Muscle layer of colon (tissue), 2 donors: ENCODE measurements around the gene HGS.
"Not testable (repeated sequence)": the region's sequence is repeated elsewhere in the genome, so short reads cannot be mapped to it uniquely, and the experiment has no call there.

ENCODE experiments used
- H3K27ac ChIP-seq: one replicate; pipeline ENCODE4 v1.7.0; 2013; ENCODE audit warnings: low read depth, mild to moderate bottlenecking, low read length, moderate library complexity
- H3K27me3 ChIP-seq, 2 donors: one replicate each; pipeline ENCODE4 v1.7.0; 2013; ENCODE audit warnings: low read length in 2 of 2, mild to moderate bottlenecking in 2 of 2; ENCODE audit not compliant: insufficient read depth in 2 of 2, control insufficient read depth in 1 of 2
- H3K36me3 ChIP-seq: one replicate; pipeline ENCODE4 v1.7.0; 2013; ENCODE audit warnings: mild to moderate bottlenecking, low read length; ENCODE audit not compliant: insufficient read depth
- H3K4me1 ChIP-seq: one replicate; pipeline ENCODE4 v1.7.0; 2013; ENCODE audit warnings: mild to moderate bottlenecking, low read length; ENCODE audit not compliant: insufficient read depth
- H3K4me3 ChIP-seq, 2 donors: one replicate each; pipeline ENCODE4 v1.7.0; 2013; ENCODE audit warnings: low read length in 2 of 2, low read depth in 1 of 2, mild to moderate bottlenecking in 1 of 2, moderate library complexity in 1 of 2
- H3K9ac ChIP-seq: one replicate; pipeline ENCODE4 v1.7.0; 2013; ENCODE audit warnings: low read length
- H3K9me3 ChIP-seq: one replicate; pipeline ENCODE4 v1.7.0; 2013; ENCODE audit warnings: mild to moderate bottlenecking, low read length
- donor health status: abdominal sarcoma.
- donor health status: Adenocarcinoma of cecum.

Gene HGS

GRCh38 chr17:81733507-81734404 is 49.9 kb downstream of the HGS start:
- Histone ChIP-seq H3K27ac (no peak overlapping the region), H3K4me1 (no peaks in the 10 kb centered on the region), H3K4me3 (no peak overlapping the region), H3K9me3 (no peaks in the 10 kb centered on the region), H3K27me3 (peaks cover 0 to 23% of the 10 kb centered on the region in 2 donors), H3K9ac (no peak overlapping the region), H3K36me3 (no peaks in the 10 kb centered on the region)

- Histone ChIP-seq H3K9me3 (no peaks in the 10 kb centered on the region), H3K36me3 (no peaks in the 10 kb centered on the region), H3K9ac (no peak overlapping the region), H3K4me1 (no peaks in the 10 kb centered on the region), H3K4me3 (no peak overlapping the region), H3K27me3 (peaks cover 0 to 18% of the 10 kb centered on the region in 2 donors), H3K27ac (no peak overlapping the region)
Measured at GRCh38 chr17:81734405-81735263, 50.8 kb downstream of the HGS start.

GRCh38 chr17:81735264-81736102 is 51.7 kb downstream of the HGS start:
- no peak overlapping the region for H3K27ac ChIP-seq
- no peaks in the 10 kb centered on the region for H3K36me3 ChIP-seq
- H3K9me3 ChIP-seq: no peaks in the 10 kb centered on the region
- H3K9ac ChIP-seq: no peak overlapping the region
- no peaks in the 10 kb centered on the region for H3K4me1 ChIP-seq
- H3K4me3 ChIP-seq: no peak overlapping the region
- H3K27me3 ChIP-seq: peaks cover 0 to 18% of the 10 kb centered on the region in 2 donors

GRCh38 chr17:81737947-81738800 is 54.4 kb downstream of the HGS start:
- H3K36me3 ChIP-seq: no peaks in the 10 kb centered on the region
- peaks cover 0 to 20% of the 10 kb centered on the region in 2 donors for H3K27me3 ChIP-seq
- H3K4me1 ChIP-seq: no peaks in the 10 kb centered on the region
- H3K9me3 ChIP-seq: no peaks in the 10 kb centered on the region
- H3K4me3 ChIP-seq: no peak overlapping the region
- H3K9ac ChIP-seq: no peak overlapping the region
- no peak overlapping the region for H3K27ac ChIP-seq

- Histone ChIP-seq H3K27ac (no peak overlapping the region), H3K9me3 (no peaks in the 10 kb centered on the region), H3K4me3 (no peak overlapping the region), H3K36me3 (no peaks in the 10 kb centered on the region), H3K27me3 (peaks cover 0 to 20% of the 10 kb centered on the region in 2 donors), H3K4me1 (no peaks in the 10 kb centered on the region), H3K9ac (no peak overlapping the region)
Measured at GRCh38 chr17:81738801-81739393, 55.1 kb downstream of the HGS start.

GRCh38 chr17:81739593-81739992 is 55.8 kb downstream of the HGS start:
- H3K4me1 ChIP-seq, H3K27ac ChIP-seq, H3K9me3 ChIP-seq, H3K36me3 ChIP-seq, H3K9ac ChIP-seq, H3K4me3 ChIP-seq: not testable (repeated sequence)
- H3K27me3 ChIP-seq: peaks cover 0 to 20% of the 10 kb centered on the region in 2 donors

GRCh38 chr17:81740395-81740961 is 56.7 kb downstream of the HGS start:
- no peak overlapping the region for H3K9ac ChIP-seq
- H3K4me1 ChIP-seq: no peaks in the 10 kb centered on the region
- no peaks in the 10 kb centered on the region for H3K9me3 ChIP-seq
- no peak overlapping the region for H3K27ac ChIP-seq
- H3K4me3 ChIP-seq: no peak overlapping the region
- peaks cover 0 to 13% of the 10 kb centered on the region in 2 donors for H3K27me3 ChIP-seq
- no peaks in the 10 kb centered on the region for H3K36me3 ChIP-seq

GRCh38 chr17:81741049-81741593 is 57.3 kb downstream of the HGS start:
- Histone ChIP-seq H3K4me1 (no peaks in the 10 kb centered on the region), H3K9me3 (no peaks in the 10 kb centered on the region), H3K27ac (no peak overlapping the region), H3K4me3 (no peak overlapping the region), H3K36me3 (no peaks in the 10 kb centered on the region), H3K9ac (no peak overlapping the region), H3K27me3 (peaks cover 0 to 12% of the 10 kb centered on the region in 2 donors)

GRCh38 chr17:81741594-81742452 is 58.0 kb downstream of the HGS start:
- H3K27me3 ChIP-seq: peaks cover 0 to 12% of the 10 kb centered on the region in 2 donors
- H3K4me1 ChIP-seq: no peaks in the 10 kb centered on the region
- no peak overlapping the region for H3K27ac ChIP-seq
- no peak overlapping the region for H3K9ac ChIP-seq
- no peaks in the 10 kb centered on the region for H3K36me3 ChIP-seq
- no peak overlapping the region for H3K4me3 ChIP-seq
- no peaks in the 10 kb centered on the region for H3K9me3 ChIP-seq
